ENCODE results near the gene PRM1.

DNA sequence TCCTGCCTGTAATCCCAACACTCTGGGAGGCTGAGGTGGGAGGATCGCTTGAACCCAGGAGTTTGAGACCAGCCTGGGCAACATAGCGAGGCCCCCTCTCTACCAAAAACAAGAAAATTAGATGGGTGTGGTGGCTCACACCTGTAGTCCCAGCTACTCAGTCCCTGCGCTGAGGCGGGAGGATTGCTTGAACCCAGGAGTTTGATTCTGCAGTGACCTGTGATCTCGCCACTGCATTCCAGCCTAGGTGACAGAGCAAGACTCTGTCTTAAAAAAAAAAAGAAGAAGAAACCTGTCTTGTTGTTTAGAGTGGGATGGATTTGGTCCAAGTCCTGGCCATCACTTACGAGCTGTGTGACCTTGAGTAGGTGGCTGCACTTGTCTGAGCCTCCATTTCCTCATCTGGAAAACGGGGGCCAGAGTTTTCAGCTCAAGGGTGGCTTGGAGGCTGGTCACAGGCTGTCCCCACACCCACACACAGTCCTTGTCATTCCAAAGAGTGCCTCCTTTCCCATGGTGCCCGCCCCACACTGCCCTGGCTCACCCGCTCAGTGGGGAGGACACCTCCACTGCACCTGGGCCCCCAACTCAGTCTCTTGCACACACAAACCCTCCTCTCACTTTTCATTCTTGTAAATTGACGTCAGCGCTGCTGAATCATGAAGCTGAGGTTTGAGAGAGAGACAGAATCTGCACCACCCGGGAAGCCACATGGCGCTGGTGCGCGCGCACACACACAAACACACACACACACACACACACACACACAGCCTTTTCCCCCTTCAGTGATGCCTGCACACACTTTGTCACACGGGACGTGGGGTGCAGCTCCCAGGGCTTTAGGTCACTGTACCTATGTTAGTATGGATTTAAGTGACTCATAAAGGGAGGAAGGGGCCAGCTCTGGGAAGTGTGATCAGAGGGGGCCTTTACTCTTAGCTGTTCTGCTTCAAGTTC, 29.3 kb downstream of the PRM1 start:
- TF ChIP-seq, protein P1, sequence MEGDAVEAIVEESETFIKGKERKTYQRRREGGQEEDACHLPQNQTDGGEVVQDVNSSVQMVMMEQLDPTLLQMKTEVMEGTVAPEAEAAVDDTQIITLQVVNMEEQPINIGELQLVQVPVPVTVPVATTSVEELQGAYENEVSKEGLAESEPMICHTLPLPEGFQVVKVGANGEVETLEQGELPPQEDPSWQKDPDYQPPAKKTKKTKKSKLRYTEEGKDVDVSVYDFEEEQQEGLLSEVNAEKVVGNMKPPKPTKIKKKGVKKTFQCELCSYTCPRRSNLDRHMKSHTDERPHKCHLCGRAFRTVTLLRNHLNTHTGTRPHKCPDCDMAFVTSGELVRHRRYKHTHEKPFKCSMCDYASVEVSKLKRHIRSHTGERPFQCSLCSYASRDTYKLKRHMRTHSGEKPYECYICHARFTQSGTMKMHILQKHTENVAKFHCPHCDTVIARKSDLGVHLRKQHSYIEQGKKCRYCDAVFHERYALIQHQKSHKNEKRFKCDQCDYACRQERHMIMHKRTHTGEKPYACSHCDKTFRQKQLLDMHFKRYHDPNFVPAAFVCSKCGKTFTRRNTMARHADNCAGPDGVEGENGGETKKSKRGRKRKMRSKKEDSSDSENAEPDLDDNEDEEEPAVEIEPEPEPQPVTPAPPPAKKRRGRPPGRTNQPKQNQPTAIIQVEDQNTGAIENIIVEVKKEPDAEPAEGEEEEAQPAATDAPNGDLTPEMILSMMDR (IDR thresholded peaks at IDR 0.05) = no peak
- peak in 1 of 4 donors; percentile 35 for TF ChIP-seq POLR2A (IDR thresholded peaks at IDR 0.05)
